Stimulated activated naive CD8-positive, alpha-beta T cell treated with anti-CD3 and anti-CD28 coated beads, Interleukin-15, amount 100 ng/mL, for 72 hours (primary cell): Measurements from ENCODE around the gene DPT.

Experiments
- ATAC-seq: fragments of 150-1000 bp; cut with Tn5 transposase; 2 replicates; pipeline ENCODE4 v1.10.0; 2021; ENCODE audit warnings: mild to moderate bottlenecking, moderate library complexity
- DNase-seq, 2 donors: peaks; one replicate each; pipeline ENCODE4 v3.0.0; 2021 to 2022
- H3K27ac Mint-ChIP-seq, 2 donors: one replicate each; pipeline ENCODE4 v1.8.0; 2022; ENCODE audit warnings: mild to moderate bottlenecking in 2 of 2, mixed read lengths in 2 of 2, moderate library complexity in 2 of 2
- H3K27me3 Mint-ChIP-seq: one replicate; pipeline ENCODE4 v1.8.0; 2022; ENCODE audit warnings: mixed read lengths
- H3K4me1 Mint-ChIP-seq: one replicate; pipeline ENCODE4 v1.8.0; 2022; ENCODE audit warnings: mild to moderate bottlenecking, mixed read lengths
- H3K4me3 Mint-ChIP-seq, 2 donors: one replicate each; pipeline ENCODE4 v1.8.0; 2022; ENCODE audit warnings: mild to moderate bottlenecking in 2 of 2, mixed read lengths in 2 of 2, moderate library complexity in 1 of 2
- H3K9me3 Mint-ChIP-seq, 2 donors: one replicate each; pipeline ENCODE4 v1.8.0; 2022; ENCODE audit warnings: mixed read lengths in 2 of 2

The DPT gene

DNA sequence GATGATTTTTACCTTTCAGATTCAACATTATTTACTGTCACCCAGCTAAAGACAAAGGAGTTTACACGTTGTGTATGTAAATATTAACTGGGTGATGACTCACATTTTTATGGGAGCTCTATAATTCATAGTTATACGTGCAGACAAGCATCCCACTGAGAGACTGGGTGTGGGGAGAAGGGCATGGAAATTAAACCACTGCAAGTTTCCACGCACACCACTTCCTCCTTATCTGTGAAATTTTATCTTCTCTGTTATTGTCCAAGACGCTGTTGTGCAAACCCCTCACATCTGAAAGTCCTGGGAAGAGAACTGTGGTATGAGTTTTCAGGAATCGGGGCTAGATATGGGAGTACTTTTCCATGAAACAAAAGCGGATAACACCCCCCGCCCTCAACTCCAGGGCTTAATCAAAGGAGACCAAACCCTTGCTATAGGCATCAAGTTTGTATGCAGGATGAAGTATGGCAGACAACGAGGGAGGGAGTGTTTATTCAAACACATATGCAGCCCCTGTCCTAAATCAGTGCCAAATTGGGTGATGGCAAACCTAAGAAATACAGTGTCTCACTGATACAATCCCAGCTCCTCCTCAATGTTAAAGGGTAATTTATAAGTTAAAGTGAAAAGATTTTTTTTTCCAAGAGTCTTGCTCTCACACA, 23.3 kb upstream of the DPT start:
- Mint-ChIP-seq H3K27me3 (peaks cover 27% of the 10 kb centered on the region), H3K4me3 (no peak overlapping the region), H3K27ac (no peak overlapping the region), H3K4me1 (no peaks in the 10 kb centered on the region), H3K9me3 (no peaks in the 10 kb centered on the region)
- DNase-seq = no peak
- no peak for ATAC-seq

DNA sequence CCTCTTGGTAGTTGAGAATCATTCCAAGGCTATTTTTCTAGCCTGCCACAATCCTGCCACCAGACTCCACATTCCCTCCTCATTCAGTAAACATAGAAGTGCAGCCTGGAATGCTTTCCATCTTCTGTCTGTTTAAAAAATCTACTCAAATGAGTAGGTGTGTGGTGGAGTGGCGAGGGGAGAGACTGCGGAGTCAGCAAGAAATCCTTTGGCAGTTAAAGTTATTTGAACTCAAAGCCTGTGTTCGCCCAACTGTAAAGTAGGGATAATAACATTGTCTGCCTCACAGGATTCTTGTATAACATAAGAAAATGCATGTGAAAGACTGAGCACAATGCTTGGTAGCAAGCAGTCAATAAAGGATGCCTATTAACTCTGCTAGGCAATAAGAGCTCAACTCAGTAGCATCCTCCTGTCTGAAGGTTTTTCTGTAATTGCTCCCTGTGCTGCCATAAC, 22.2 kb upstream of the DPT start:
- ATAC-seq = no peak
- Mint-ChIP-seq H3K4me1 (no peaks in the 10 kb centered on the region), H3K27ac (no peak overlapping the region), H3K9me3 (no peaks in the 10 kb centered on the region), H3K4me3 (no peak overlapping the region), H3K27me3 (peaks cover 36% of the 10 kb centered on the region)
- no peak for DNase-seq

DNA sequence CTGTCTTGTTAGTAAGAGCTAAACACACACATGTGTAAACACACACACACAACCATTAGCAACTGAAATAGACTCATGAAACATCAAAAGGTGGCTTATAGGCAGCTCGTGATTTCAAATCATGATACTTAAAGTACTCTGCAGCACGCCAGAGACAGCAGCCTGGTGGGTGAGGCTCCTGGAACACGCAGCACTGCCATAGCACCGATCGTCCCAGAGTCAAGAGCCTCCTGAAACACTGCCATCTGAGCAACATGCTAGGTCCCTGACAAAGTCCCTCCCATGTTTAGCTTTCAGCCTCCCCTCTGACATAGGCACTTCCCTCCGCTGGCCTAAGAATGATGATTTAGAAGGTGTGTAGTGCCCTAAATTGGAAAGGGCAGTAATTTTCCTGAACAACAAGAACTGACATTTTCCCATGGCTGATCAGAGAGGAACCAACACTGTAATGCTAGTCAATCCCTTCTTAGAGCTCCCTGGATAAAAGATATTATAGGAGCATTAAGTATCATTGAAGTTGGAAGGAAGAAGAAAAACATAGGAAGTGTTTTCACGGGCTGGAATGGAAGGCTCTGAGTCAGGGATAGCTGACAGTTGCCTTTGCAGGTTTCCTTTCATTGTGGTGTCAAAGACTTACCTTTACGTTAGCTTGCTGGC, 14.1 kb upstream of the DPT start:
- Mint-ChIP-seq H3K4me3 (no peak overlapping the region), H3K27ac (no peak overlapping the region), H3K27me3 (peaks cover 10% of the 10 kb centered on the region), H3K9me3 (no peaks in the 10 kb centered on the region), H3K4me1 (no peaks in the 10 kb centered on the region)
- DNase-seq (no peak), ATAC-seq (no peak)

DNA sequence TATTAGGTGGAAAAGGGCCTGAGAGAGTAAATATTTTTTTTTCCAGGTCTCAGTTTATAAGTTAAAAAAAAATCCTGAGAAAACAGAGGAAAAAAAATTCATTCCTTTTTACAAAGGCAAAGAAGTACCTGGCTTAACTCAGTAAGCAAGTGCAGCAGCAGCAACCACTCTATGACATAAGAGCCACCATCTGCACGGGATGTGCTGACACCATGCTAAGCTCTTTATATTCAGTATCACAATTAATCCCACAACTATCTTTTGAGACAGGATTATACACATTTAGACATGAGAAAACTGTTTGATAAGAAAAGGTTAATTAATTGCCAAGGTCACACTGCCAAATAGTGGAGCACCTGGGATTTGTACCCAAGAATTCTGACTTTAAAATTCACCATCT, 13.4 kb upstream of the DPT start:
- no peaks in the 10 kb centered on the region for H3K9me3 Mint-ChIP-seq
- H3K27me3 Mint-ChIP-seq = peaks cover 10% of the 10 kb centered on the region
- no peak overlapping the region for H3K4me3 Mint-ChIP-seq
- H3K4me1 Mint-ChIP-seq = no peaks in the 10 kb centered on the region
- no peak for DNase-seq
- no peak for ATAC-seq
- H3K27ac Mint-ChIP-seq = no peak overlapping the region

DNA sequence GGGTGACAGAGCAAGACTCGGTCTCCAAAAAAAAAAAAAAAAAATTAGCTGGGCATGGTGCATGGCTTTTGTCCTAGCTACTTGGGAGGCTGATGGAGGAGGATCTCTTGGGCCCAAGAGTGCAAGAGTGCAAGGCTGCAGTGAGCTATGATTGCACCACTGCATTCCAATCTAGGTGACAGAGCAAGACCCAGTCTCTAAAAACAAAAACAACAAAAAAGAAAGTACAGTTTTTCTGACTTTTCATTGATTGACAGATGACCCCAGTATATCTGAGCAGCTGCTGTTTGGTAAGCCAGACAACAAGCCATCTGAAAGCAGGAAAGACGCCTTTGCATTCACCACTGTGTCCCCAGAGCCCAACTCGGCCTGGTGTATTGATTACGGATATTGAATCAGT, 10.9 kb upstream of the DPT start:
- no peak for DNase-seq
- no peaks in the 10 kb centered on the region for H3K27me3 Mint-ChIP-seq
- no peak for ATAC-seq
- H3K27ac Mint-ChIP-seq = peak overlapping the region in 1 of 2 donors; percentile 16
- H3K4me1 Mint-ChIP-seq = no peaks in the 10 kb centered on the region
- H3K9me3 Mint-ChIP-seq = no peaks in the 10 kb centered on the region
- H3K4me3 Mint-ChIP-seq = no peak overlapping the region

DNA sequence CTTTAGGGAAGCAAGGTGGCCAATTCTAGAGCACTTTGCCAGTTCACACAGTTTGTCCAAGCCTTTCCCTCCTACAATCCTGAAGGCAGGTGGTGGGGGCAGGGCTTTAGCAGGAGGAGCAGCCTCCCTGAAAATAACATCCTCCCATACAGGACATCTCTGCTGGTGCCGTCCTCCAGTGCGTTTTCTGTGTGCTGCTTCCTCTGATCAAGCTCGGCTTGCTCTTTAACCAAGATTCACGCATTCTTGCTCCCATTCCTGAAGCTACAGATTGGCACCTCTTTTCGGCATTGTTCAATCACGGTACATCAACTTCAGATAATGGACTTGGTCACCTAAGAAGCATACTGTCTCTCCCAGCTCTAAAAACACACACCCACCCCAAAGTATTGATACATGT, 7.5 kb upstream of the DPT start:
- no peaks in the 10 kb centered on the region for H3K9me3 Mint-ChIP-seq
- no peaks in the 10 kb centered on the region for H3K27me3 Mint-ChIP-seq
- no peak for DNase-seq
- H3K4me3 Mint-ChIP-seq = no peak overlapping the region
- no peaks in the 10 kb centered on the region for H3K4me1 Mint-ChIP-seq
- no peak for ATAC-seq
- no peak overlapping the region for H3K27ac Mint-ChIP-seq

DNA sequence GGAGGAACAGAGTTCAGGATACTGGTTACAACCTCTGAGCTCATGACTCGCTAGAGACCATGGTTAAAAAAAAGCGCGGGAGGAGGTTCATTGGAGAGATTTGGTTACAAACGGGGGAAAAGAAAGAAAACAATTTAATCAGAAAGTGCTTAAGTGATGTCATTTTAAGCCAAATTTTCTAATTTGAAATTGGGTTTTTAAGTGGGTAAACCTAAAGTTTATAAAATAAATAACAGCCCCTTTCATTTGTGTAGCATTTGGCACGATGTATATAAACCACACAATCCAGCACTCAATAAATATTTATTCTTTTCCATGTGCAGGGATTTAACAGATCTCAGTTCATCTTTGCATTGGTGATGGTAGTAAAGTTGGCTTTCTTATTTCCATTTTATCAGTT, 7.0 kb upstream of the DPT start:
- ATAC-seq (no peak), DNase-seq (no peak)
- H3K4me1 Mint-ChIP-seq = no peaks in the 10 kb centered on the region
- no peak overlapping the region for H3K27ac Mint-ChIP-seq
- H3K27me3 Mint-ChIP-seq = no peaks in the 10 kb centered on the region
- no peak overlapping the region for H3K4me3 Mint-ChIP-seq
- H3K9me3 Mint-ChIP-seq = no peaks in the 10 kb centered on the region

DNA sequence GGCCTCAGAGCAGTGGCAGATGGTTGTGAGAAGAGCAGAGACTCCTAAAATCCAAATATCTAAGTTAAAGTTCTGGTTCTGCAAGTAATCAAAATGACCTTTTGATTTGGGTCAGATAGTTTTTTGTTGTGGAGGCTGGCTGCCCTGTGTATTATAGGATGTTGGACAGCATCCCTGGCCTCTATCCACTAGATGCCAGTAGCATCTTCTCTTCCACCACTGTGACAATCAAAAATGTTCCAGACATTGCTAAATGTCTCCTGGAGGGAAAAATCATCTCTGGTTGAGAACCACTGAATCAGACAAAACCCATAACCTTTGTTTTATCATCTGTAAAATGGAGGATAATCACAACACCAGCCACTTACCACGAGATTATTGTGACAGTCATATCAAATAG, 5.9 kb upstream of the DPT start:
- no peak overlapping the region for H3K27ac Mint-ChIP-seq
- no peaks in the 10 kb centered on the region for H3K9me3 Mint-ChIP-seq

DNA sequence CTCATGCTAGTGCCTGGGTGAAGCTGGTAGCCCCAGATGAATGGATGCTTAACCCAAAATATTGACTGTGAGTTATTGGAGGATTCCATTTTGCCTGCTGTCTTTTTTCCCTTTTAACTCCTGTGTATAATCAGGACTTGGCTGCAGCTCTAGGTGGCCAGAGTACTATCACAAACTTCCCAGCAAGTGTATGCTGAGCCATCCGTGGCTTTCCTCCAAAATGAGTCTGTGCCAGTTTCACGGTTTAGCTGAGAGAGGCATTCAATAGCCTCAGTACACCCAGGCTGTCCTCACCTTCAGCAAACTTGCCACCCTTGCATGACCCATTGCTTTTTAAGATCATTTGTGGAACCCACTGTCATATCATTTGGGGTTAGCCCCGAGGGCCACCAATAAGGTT, 5.3 kb upstream of the DPT start:
- Mint-ChIP-seq H3K27ac (no peak overlapping the region), H3K27me3 (no peaks in the 10 kb centered on the region), H3K9me3 (no peaks in the 10 kb centered on the region), H3K4me1 (no peaks in the 10 kb centered on the region), H3K4me3 (no peak overlapping the region)
- DNase-seq (no peak), ATAC-seq (no peak)

More for the DNA sequence above, 5.9 kb upstream of the DPT start:
- H3K27me3 Mint-ChIP-seq = no peaks in the 10 kb centered on the region
- H3K4me1 Mint-ChIP-seq = no peaks in the 10 kb centered on the region
- DNase-seq = no peak
- H3K4me3 Mint-ChIP-seq = no peak overlapping the region
- no peak for ATAC-seq

DNA sequence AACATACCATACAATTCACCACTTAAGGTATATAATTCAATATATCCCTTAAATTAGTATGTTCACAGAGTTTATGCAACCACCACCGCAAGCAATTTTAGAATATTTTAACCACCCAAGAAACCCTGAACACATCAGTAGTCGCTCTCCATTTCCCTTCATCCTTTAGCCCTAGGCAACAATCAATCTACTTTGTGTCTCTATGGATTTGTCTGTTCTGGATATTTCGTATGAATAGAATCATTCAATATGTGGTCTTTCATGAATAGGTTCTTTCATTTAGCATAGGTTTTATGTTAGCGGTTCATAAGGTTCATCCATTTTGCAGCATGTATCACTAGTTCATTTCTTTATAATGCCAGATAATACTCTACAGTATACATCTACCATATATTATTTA, 4.2 kb upstream of the DPT start:
- Mint-ChIP-seq H3K4me3 (no peak overlapping the region), H3K9me3 (no peaks in the 10 kb centered on the region), H3K27ac (no peak overlapping the region), H3K27me3 (no peaks in the 10 kb centered on the region), H3K4me1 (no peaks in the 10 kb centered on the region)
- ATAC-seq (no peak), DNase-seq (no peak)

DNA sequence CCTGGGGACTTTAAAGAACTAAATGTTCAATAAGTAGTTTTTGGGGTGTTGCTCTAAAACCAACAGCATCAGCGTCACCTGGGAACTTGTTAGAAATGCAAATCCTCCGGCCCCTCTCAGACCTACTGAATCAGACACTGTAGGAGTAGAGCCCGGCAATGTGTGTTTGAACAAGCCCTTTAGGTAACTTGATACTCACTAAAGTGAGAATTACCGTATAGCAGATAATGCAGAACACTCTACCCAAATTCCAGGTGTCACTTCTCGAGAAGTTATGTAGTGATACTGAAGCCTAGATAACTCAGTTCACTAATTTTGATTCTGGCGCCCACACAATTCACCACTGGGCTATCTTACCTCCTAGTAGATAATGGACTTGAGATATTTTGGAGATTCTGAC, 3.7 kb upstream of the DPT start:
- Mint-ChIP-seq H3K4me3 (no peak overlapping the region), H3K4me1 (no peaks in the 10 kb centered on the region), H3K27me3 (no peaks in the 10 kb centered on the region), H3K9me3 (no peaks in the 10 kb centered on the region), H3K27ac (no peak overlapping the region)
- ATAC-seq = no peak
- no peak for DNase-seq

DNA sequence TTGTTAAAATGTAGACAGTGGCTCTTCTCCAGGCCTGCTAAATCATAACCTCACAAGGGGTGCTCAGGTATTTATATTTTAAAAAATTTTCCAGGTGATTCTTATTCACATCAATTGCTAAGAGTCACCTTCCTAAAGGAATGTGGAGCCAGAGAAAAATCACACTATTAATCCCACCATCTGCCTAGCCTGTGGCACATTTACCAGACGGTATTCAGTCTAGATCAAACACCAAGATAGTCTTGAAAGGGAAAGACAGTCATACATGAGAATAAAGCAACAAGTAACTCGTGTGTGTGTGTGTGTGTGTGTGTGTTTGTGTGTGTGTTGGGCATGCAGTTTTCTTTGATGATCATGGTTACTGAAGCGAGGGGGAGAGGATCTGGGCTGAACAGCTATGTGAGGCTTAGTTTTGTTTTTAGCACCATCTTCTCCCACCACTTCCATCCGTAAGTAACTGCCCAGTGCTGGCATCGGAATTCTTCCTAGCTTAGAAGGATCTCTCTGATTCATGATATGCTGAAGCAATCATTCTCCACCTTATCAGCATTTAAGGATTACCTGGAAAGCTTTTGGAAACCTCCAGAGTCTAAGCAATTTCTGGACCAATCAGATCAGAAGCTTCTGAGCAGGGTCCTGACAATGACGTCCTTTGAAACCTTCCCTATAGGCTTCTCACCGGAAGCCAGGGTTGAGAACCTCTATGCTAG, 2.4 kb upstream of the DPT start:
- no peaks in the 10 kb centered on the region for H3K4me1 Mint-ChIP-seq
- no peaks in the 10 kb centered on the region for H3K9me3 Mint-ChIP-seq
- ATAC-seq (no peak), DNase-seq (no peak)
- H3K4me3 Mint-ChIP-seq = no peak overlapping the region
- H3K27me3 Mint-ChIP-seq = no peaks in the 10 kb centered on the region
- H3K27ac Mint-ChIP-seq = no peak overlapping the region

DNA sequence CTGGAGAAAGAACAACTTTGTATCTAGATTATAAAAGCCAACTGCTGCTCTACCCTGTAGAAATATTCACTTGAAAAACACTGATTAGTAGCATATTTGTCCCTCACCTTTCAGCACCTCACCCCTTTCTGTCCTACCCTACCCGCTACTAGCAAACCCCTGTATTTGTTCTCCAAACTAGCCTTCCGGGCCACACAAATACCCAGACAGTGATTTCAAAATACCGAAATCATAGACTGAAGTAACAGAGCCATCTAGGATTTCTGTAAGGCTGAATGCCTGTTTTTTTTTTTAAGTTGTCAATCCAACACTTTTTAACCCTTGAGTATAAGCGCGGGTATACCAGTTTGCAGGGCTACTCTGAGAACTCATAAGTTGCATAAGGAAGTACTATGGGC, 398 bp upstream of the DPT start:
- no peak overlapping the region for H3K4me3 Mint-ChIP-seq
- no peaks in the 10 kb centered on the region for H3K27me3 Mint-ChIP-seq

DNA sequence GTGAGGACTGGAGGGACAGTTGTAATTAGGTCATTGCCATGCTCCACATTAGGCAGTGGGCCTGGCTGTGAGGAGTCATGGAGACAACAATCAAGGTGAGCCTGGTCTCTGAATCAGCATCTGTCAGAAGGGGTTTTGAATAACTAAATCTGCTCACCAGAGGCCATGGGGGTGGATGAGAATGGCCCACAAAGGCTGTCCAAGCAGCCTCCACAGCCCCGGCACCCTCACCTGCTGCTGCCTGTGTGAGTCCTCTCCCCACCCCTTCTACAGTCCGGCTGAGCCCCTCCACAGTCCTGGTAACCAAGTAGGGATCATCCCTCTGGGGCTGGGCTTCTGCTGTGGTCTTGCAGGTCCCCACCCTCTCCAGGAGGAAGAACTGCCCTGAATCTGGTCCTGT, 2.3 kb downstream of the DPT start:
- no peak overlapping the region for H3K27ac Mint-ChIP-seq
- no peaks in the 10 kb centered on the region for H3K4me1 Mint-ChIP-seq
- peaks cover 8% of the 10 kb centered on the region for H3K27me3 Mint-ChIP-seq
- no peaks in the 10 kb centered on the region for H3K9me3 Mint-ChIP-seq
- ATAC-seq (peak; percentile 20), DNase-seq (no peak)
- H3K4me3 Mint-ChIP-seq = no peak overlapping the region

More for the DNA sequence above, 398 bp upstream of the DPT start:
- Mint-ChIP-seq H3K4me1 (no peaks in the 10 kb centered on the region), H3K9me3 (no peaks in the 10 kb centered on the region), H3K27ac (no peak overlapping the region)
- DNase-seq (no peak), ATAC-seq (no peak)

DNA sequence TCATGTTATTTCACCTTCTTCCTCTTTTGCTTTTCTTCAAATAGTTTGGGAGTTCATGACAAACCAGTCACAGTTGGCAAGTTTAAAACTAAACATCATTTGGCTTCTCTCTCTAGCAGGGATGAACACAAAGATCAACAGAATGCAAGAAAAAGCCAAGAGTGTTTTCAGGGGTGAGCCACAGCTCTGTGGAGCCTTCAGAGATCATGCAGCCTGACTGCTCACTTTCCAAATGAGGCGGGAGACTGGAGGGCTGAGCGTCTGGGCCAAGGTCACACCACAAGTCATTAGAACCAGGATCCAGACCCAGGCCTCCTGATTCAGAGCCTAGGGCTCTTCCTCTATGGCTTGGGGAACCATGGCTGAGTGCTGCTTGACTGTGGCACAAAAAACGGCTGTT, 2.7 kb downstream of the DPT start:
- no peaks in the 10 kb centered on the region for H3K9me3 Mint-ChIP-seq
- ATAC-seq = no peak
- no peak overlapping the region for H3K4me3 Mint-ChIP-seq
- H3K27ac Mint-ChIP-seq = no peak overlapping the region
- no peaks in the 10 kb centered on the region for H3K4me1 Mint-ChIP-seq
- peaks cover 8% of the 10 kb centered on the region for H3K27me3 Mint-ChIP-seq
- no peak for DNase-seq

DNA sequence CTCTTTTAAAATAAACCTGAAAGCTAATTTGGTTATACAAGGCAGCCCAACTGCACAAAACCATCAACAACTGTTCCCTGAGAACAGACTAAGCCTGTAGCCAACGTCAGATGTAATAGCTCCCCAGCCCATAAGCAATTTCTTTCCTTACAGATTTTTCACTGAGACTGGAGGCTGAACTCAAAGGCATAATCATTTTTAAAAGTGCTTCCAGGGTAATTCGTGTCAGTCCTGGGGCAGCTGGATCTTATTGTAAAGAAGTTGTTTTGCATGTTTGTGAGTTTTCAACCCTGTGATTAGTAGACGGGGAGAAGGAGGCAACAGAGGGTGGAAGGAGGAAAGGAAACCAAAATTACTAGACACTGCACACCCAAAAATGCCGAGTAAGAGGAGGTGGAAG, 3.2 kb downstream of the DPT start:
- Mint-ChIP-seq H3K27me3 (peaks cover 8% of the 10 kb centered on the region), H3K27ac (no peak overlapping the region), H3K9me3 (no peaks in the 10 kb centered on the region), H3K4me3 (no peak overlapping the region), H3K4me1 (no peaks in the 10 kb centered on the region)
- DNase-seq = no peak
- ATAC-seq = no peak
